Tibial nerve (tissue), 4 donors: ENCODE measurements around the gene PRPSAP2. TPM values are rescaled to one million over a fixed set of nuclear protein-coding genes. Genes with fewer than 3 reads are reported as not detected.

Experiments used
- DNase-seq, 2 donors: peaks; one replicate each; pipeline ENCODE4 v3.0.0-alpha.2; 2019; ENCODE audit warnings: low spot score in 2 of 2
- H3K27ac ChIP-seq, 4 donors: fragments of 200-600 bp; sonication (generic) in 3 of 4; one replicate each; pipeline ENCODE4 v1.5.1; 2017 to 2019; ENCODE audit warnings: mild to moderate bottlenecking in 1 of 4
- H3K27me3 ChIP-seq, 2 donors: fragments of 200-600 bp; sonication (generic) in 1 of 2; one replicate each; pipeline versions ENCODE4 v1.5.1 to v1.6.0; 2017 to 2019
- H3K36me3 ChIP-seq, 3 donors: fragments of 200-600 bp; sonication (generic); one replicate each; pipeline ENCODE4 v1.5.1; 2018 to 2019
- H3K4me1 ChIP-seq, 4 donors: fragments of 200-600 bp; sonication (generic) in 3 of 4; one replicate each; pipeline ENCODE4 v1.5.1; 2017 to 2019
- H3K4me3 ChIP-seq, 4 donors: fragments of 200-600 bp; sonication (generic) in 3 of 4; one replicate each; pipeline ENCODE4 v1.5.1; 2017 to 2019; ENCODE audit warnings: mild to moderate bottlenecking in 1 of 4, moderate library complexity in 1 of 4
- H3K9me3 ChIP-seq, 4 donors: fragments of 200-600 bp; sonication (generic) in 3 of 4; one replicate each; pipeline ENCODE4 v1.5.1; 2017 to 2019
- EP300 ChIP-seq, 2 donors: sonication (generic); formaldehyde crosslinking; IDR thresholded peaks; one replicate each; pipeline ENCODE4 v1.6.1; 2017; ENCODE audit warnings: antibody characterized with exemption in 2 of 2, mild to moderate bottlenecking in 1 of 2
- POLR2A ChIP-seq, 2 donors: fragments of 450-650 bp; IDR thresholded peaks; one replicate each; pipeline ENCODE4 v1.6.1; 2017; ENCODE audit warnings: antibody characterized with exemption in 2 of 2, mild to moderate bottlenecking in 2 of 2, moderate library complexity in 2 of 2
- WGBS, 2 donors: methylation state at CpG; one replicate each; pipeline ENCODE4 v1.1.5; 2018; 5-methylcytosine and 5-hydroxymethylcytosine counted together
- small RNA-seq: library from RNA; depleted of rRNA; stranded (forward); fragments of <200 nt; gene quantifications from one replicate; pipeline ENCODE3, GENCODE V24; 2016
- total RNA-seq, 4 donors: library from RNA; depleted of rRNA; stranded (reverse); fragments of >200 nt; gene quantifications; one replicate each; pipeline ENCODE4 v1.1.0, GENCODE V29; 2016
- TF ChIP-seq, protein P1 (sequence below), 5 experiments: fragments of 200-600 bp in 3 of 5; fragments of 450-650 bp in 2 of 5; sonication (generic) in 3 of 5; IDR thresholded peaks; one replicate each; pipeline ENCODE4 v1.5.1; 2016 to 2019; ENCODE audit warnings: antibody characterized with exemption in 5 of 5, mild to moderate bottlenecking in 3 of 5, moderate library complexity in 2 of 5

The PRPSAP2 gene
- total RNA-seq, 4 donors from 2014 or later: 31.4 to 35.1 (median 33.7) TPM

DNA sequence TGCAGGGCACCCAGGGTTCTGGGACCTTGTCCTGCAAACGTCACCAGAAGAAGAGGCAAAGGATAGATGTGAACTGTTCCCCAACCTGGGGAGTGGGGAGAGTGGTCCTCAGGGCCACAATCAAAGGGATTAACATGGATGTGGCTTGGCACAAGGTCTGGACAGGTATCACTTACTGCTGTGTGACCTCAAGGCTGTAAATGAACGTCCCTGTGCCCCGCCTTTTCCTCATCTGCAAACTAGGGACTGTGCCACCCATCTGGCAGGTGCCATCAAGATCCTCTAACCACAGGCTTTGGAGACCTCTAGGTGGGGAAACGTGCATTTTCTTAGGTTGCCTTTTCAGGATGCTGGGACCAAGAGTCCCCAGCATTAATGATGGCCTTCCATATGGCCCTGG is 119.1 kb downstream of the PRPSAP2 start:
- H3K27ac ChIP-seq: no peak overlapping the region
- no peak for DNase-seq
- H3K36me3 ChIP-seq: no peaks in the 10 kb centered on the region
- 89% methylated on average over 3 to 4 of the region's 4 CpGs for WGBS, 2 donors
- no peaks in the 10 kb centered on the region for H3K27me3 ChIP-seq
- TF ChIP-seq, protein P1, sequence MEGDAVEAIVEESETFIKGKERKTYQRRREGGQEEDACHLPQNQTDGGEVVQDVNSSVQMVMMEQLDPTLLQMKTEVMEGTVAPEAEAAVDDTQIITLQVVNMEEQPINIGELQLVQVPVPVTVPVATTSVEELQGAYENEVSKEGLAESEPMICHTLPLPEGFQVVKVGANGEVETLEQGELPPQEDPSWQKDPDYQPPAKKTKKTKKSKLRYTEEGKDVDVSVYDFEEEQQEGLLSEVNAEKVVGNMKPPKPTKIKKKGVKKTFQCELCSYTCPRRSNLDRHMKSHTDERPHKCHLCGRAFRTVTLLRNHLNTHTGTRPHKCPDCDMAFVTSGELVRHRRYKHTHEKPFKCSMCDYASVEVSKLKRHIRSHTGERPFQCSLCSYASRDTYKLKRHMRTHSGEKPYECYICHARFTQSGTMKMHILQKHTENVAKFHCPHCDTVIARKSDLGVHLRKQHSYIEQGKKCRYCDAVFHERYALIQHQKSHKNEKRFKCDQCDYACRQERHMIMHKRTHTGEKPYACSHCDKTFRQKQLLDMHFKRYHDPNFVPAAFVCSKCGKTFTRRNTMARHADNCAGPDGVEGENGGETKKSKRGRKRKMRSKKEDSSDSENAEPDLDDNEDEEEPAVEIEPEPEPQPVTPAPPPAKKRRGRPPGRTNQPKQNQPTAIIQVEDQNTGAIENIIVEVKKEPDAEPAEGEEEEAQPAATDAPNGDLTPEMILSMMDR (IDR thresholded peaks at IDR 0.05): no peak
- TF ChIP-seq POLR2A (IDR thresholded peaks at IDR 0.05) (no peak), EP300 (IDR thresholded peaks at IDR 0.05) (no peak)
- no peaks in the 10 kb centered on the region for H3K9me3 ChIP-seq
- no peak overlapping the region for H3K4me3 ChIP-seq
- no peaks in the 10 kb centered on the region for H3K4me1 ChIP-seq

DNA sequence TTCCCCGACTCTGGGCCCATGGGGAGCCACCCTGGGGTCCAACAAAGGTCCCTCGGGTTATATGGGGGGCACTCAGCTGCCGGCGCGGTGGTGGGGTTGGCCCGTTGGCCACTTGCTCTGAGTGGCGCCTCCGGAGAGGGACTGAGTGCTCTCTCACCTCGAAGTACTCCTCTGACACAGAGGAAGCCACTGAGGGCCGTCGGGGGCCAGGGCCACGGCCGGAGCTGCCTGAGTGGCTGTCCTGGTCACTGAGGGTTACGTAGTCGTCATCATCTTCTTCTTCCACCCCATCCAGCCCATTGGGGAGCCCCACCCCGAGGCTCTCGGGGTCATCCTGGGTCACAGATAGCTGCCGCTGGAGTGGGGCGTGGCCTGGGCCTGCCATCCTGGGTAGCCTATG is 119.7 kb downstream of the PRPSAP2 start:
- Histone ChIP-seq H3K4me3 (no peak overlapping the region), H3K27ac (no peak overlapping the region), H3K36me3 (no peaks in the 10 kb centered on the region), H3K27me3 (no peaks in the 10 kb centered on the region), H3K4me1 (no peaks in the 10 kb centered on the region), H3K9me3 (no peaks in the 10 kb centered on the region)
- TF ChIP-seq POLR2A (IDR thresholded peaks at IDR 0.05): no peak
- no peak for TF ChIP-seq EP300 (IDR thresholded peaks at IDR 0.05)
- TF ChIP-seq, protein P1 (IDR thresholded peaks at IDR 0.05): no peak
- WGBS, 2 donors: 81 to 92% methylated on average over 19 of the region's 19 CpGs
- no peak for DNase-seq

DNA sequence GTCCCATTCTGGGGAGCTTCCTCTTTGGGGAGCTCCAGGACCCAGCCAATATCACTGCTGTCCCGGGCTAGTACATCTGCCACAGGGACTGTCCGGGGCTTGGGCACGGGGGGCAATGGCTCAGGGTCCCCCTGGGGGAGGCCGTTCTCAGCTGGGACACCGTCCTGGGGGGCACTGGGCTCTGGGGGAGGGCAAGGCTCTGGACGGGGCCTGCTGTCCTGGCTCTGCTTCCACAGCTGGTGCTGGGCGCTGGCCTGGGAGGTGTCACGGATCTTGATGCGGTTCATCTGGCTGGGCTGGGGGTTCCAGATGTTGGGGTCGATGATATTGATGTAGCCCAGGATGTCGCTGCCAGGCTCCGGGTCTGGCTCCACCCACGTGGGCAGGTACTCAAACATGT is 120.1 kb downstream of the PRPSAP2 start:
- TF ChIP-seq POLR2A (IDR thresholded peaks at IDR 0.05): no peak
- no peak for TF ChIP-seq EP300 (IDR thresholded peaks at IDR 0.05)
- TF ChIP-seq, protein P1 (IDR thresholded peaks at IDR 0.05): no peak
- Histone ChIP-seq H3K9me3 (no peaks in the 10 kb centered on the region), H3K27ac (no peak overlapping the region), H3K4me1 (no peaks in the 10 kb centered on the region), H3K27me3 (no peaks in the 10 kb centered on the region), H3K36me3 (no peaks in the 10 kb centered on the region), H3K4me3 (no peak overlapping the region)
- DNase-seq: no peak
- WGBS, 2 donors: 94 to 95% methylated on average over 6 to 13 of the region's 13 CpGs

DNA sequence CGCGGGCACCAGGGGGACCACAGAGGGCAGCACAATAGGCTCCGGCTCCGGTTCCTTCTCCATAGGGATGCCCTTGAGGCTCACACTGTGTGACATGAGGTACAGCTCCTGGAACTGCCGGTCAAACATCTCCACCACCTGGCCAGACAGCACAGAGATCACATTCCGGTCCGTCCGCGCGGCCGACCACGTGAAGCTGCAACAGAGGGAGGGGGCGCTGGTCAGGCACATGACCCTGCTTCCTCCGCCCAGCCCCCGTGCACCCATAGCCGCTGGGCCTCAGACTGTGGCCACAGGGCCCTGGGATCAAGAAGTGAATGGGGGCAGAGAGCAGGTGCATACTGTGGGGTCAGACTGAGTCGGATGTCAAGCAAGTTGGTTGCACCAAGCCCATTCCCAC is 120.7 kb downstream of the PRPSAP2 start:
- no peak for DNase-seq
- Histone ChIP-seq H3K36me3 (no peaks in the 10 kb centered on the region), H3K4me3 (no peak overlapping the region), H3K27ac (no peak overlapping the region), H3K4me1 (no peaks in the 10 kb centered on the region), H3K27me3 (no peaks in the 10 kb centered on the region), H3K9me3 (no peaks in the 10 kb centered on the region)
- no peak for TF ChIP-seq POLR2A (IDR thresholded peaks at IDR 0.05)
- TF ChIP-seq, protein P1 (IDR thresholded peaks at IDR 0.05): no peak
- WGBS, 2 donors: 86 to 91% methylated on average over 12 to 16 of the region's 17 CpGs

Small RNAs within 50 kb of the gene (small RNA-seq; reads per million reads assigned to genes)
- gene RF00324: not detected

Other genes with a start within 250 kb of the PRPSAP2 start
- not detected for gene TBC1D28, start 213.7 kb upstream of the PRPSAP2 start, total RNA-seq
- gene FOXO3B, start 175.8 kb upstream of the PRPSAP2 start, total RNA-seq: 10 to 100 TPM; 15.0 to 19.6 (median 18.3) TPM
- gene FBXW10, start 114.1 kb upstream of the PRPSAP2 start, total RNA-seq: not detected
- gene TVP23B, start 76.9 kb upstream of the PRPSAP2 start, total RNA-seq: 10 to 100 TPM; 15.0 to 23.8 (median 20.0) TPM
- not detected for gene SLC5A10, start 94.0 kb downstream of the PRPSAP2 start, total RNA-seq
- 10 to 100 TPM in 1 of 4 donors, 1 to 10 TPM in 3; 1.3 to 11.8 (median 3.8) TPM for gene FAM83G, start 146.6 kb downstream of the PRPSAP2 start, total RNA-seq
- 1 to 10 TPM; 4.6 to 7.5 (median 5.8) TPM for gene GRAP, start 188.8 kb downstream of the PRPSAP2 start, total RNA-seq